Keratinocyte (primary cell): ENCODE data around the gene PCDHGB4. TPM values are rescaled to one million over a fixed set of nuclear protein-coding genes. Genes with fewer than 3 reads are reported as not detected.
A peak's percentile ranks its signal among the peaks of the same experiment; 100 is the strongest.
"Not testable (repeated sequence)": the region's sequence is repeated elsewhere in the genome, so short reads cannot be mapped to it uniquely, and the experiment has no call there.

Source experiments
- DNase-seq: peaks from one replicate; pipeline ENCODE4 v3.0.0-alpha.2; 2011; ENCODE audit warnings: low read depth, missing footprints, low spot score
- FAIRE-seq: peaks from 2 replicates; lab custom pipeline; 2011; peaks lifted over from hg19 to GRCh38; lab: Jason Lieb, UNC
- H2AFZ ChIP-seq: 2 replicates; pipeline ENCODE4 v1.6.0; 2012; ENCODE audit warnings: low read length, control low read depth, inconsistent platforms; ENCODE audit not compliant: control insufficient read depth
- H3K27ac ChIP-seq: 2 replicates; pipeline ENCODE4 v1.5.1; 2011; ENCODE audit warnings: low read length; ENCODE audit not compliant: control insufficient read depth, insufficient read depth
- H3K27me3 ChIP-seq: 3 replicates; pipeline ENCODE4 v1.6.0; 2011; ENCODE audit warnings: low read length; ENCODE audit not compliant: control insufficient read depth, insufficient read depth; ENCODE audit errors: extremely low read depth
- H3K36me3 ChIP-seq, 2 experiments: 2 replicates in 1 of 2; 3 replicates in 1 of 2; pipeline ENCODE4 v1.5.1; 2011; ENCODE audit warnings: low read length in 2 of 2, mild to moderate bottlenecking in 1 of 2; ENCODE audit not compliant: control insufficient read depth in 2 of 2, insufficient read depth in 2 of 2; ENCODE audit errors: extremely low read depth in 1 of 2
- H3K4me1 ChIP-seq: 3 replicates; pipeline ENCODE4 v1.5.1; 2011; ENCODE audit warnings: low read length; ENCODE audit not compliant: control insufficient read depth, insufficient read depth; ENCODE audit errors: extremely low read depth
- H3K4me2 ChIP-seq: 3 replicates; pipeline ENCODE4 v1.6.0; 2011; ENCODE audit warnings: low read depth, low read length; ENCODE audit not compliant: control insufficient read depth, insufficient read depth; ENCODE audit errors: extremely low read depth
- H3K4me3 ChIP-seq, 3 experiments: fragments of 200-600 bp in 1 of 3; sonication (generic) in 1 of 3; 2 replicates in 2 of 3; 3 replicates in 1 of 3; pipeline ENCODE4 v1.5.1; 2011 to 2016; ENCODE audit warnings: low read length in 3 of 3, mild to moderate bottlenecking in 3 of 3, control low read depth in 2 of 3, inconsistent platforms in 1 of 3, low read depth in 1 of 3, mixed read lengths in 1 of 3, mixed run types in 1 of 3, moderate library complexity in 1 of 3; ENCODE audit not compliant: control insufficient read depth in 2 of 3, insufficient read depth in 2 of 3; ENCODE audit errors: extremely low read depth in 1 of 3
- H3K79me2 ChIP-seq: 2 replicates; pipeline ENCODE4 v1.6.0; 2012; ENCODE audit warnings: low read length; ENCODE audit not compliant: control insufficient read depth, insufficient read depth
- H3K9ac ChIP-seq: 3 replicates; pipeline ENCODE4 v1.6.0; 2011; ENCODE audit warnings: low read length; ENCODE audit not compliant: control insufficient read depth, insufficient read depth; ENCODE audit errors: extremely low read depth
- H3K9me1 ChIP-seq: 3 replicates; pipeline ENCODE4 v1.6.0; 2011; ENCODE audit warnings: low read length; ENCODE audit not compliant: control insufficient read depth, insufficient read depth; ENCODE audit errors: extremely low read depth
- H3K9me3 ChIP-seq: 2 replicates; pipeline ENCODE4 v1.5.1; 2012; ENCODE audit warnings: low read depth, low read length; ENCODE audit not compliant: control insufficient read depth
- H4K20me1 ChIP-seq: 3 replicates; pipeline ENCODE4 v1.6.0; 2011; ENCODE audit warnings: low read length; ENCODE audit not compliant: control insufficient read depth, insufficient read depth; ENCODE audit errors: extremely low read depth
- EZH2 ChIP-seq: IDR thresholded peaks from one replicate; pipeline ENCODE4 v1.6.1; 2012; ENCODE audit warnings: inconsistent platforms, mild to moderate bottlenecking, low read length, moderate library complexity
- dilution Hi-C: fragments of 300-500 bp; cut with MboI; formaldehyde crosslinking; loops from one replicate; pipeline ENCODE4 v1.7.0; 2020; ENCODE audit warnings: low sequenced_read_pairs; ENCODE audit not compliant: extremely low pct_ligation_motif_present
- polyA plus RNA-seq, 5 experiments: library from polyadenylated mRNA; depleted of rRNA in 3 of 5; stranded (reverse) in 3 of 5; stranded (forward) in 1 of 5; unstranded in 1 of 5; fragments of >200 nt; gene quantifications; 1 replicate in 1 of 5; 2 replicates in 3 of 5; 3 replicates in 1 of 5; pipeline versions ENCODE4 v1.2.1 to v1.2.3, GENCODE V29; 2011 to 2012; ENCODE audit warnings: missing spikeins in 2 of 5, low read depth in 1 of 5, low replicate concordance in 1 of 5
- TF ChIP-seq, protein P1 (sequence below), 3 experiments: IDR thresholded peaks in 1 of 3; conservative IDR thresholded peaks in 1 of 3; optimal IDR thresholded peaks in 1 of 3; 2 replicates in 2 of 3; 3 replicates in 1 of 3; pipeline versions ENCODE3 to v1.5.1; 2011; ENCODE audit warnings: low read length in 3 of 3, mild to moderate bottlenecking in 3 of 3, moderate library complexity in 2 of 3, control low read depth in 1 of 3, inconsistent platforms in 1 of 3; ENCODE audit not compliant: insufficient read depth in 2 of 3; ENCODE audit errors: extremely low read depth in 1 of 3

Gene PCDHGB4
- polyA plus RNA-seq, 1 donor (not counting 4 experiments of a cell fraction or from before 2014, with no cell fraction given): 1.6 TPM

DNA sequence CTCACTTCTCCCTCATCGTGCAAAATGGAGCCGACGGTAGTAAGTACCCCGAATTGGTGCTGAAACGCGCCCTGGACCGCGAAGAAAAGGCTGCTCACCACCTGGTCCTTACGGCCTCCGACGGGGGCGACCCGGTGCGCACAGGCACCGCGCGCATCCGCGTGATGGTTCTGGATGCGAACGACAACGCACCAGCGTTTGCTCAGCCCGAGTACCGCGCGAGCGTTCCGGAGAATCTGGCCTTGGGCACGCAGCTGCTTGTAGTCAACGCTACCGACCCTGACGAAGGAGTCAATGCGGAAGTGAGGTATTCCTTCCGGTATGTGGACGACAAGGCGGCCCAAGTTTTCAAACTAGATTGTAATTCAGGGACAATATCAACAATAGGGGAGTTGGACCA, 43.8 kb downstream of the PCDHGB4 start:
- Histone ChIP-seq H3K9ac (no peak overlapping the region), H3K4me2 (peak overlapping the region; percentile 80), H3K27ac (no peak overlapping the region), H2AFZ (no peak overlapping the region), H4K20me1 (no peaks in the 10 kb centered on the region), H3K79me2 (no peaks in the 10 kb centered on the region), H3K4me3 (peak overlapping the region in 2 of 3 experiments; percentile 25 to 60), H3K9me1 (no peaks in the 10 kb centered on the region), H3K4me1 (no peaks in the 10 kb centered on the region), H3K36me3 (no peaks in the 10 kb centered on the region), H3K9me3 (peaks cover 23% of the 10 kb centered on the region), H3K27me3 (peaks cover 11% of the 10 kb centered on the region)
- DNase-seq (no peak), FAIRE-seq (no peak)
- dilution Hi-C loops: no loop called here
- TF ChIP-seq, protein P1, sequence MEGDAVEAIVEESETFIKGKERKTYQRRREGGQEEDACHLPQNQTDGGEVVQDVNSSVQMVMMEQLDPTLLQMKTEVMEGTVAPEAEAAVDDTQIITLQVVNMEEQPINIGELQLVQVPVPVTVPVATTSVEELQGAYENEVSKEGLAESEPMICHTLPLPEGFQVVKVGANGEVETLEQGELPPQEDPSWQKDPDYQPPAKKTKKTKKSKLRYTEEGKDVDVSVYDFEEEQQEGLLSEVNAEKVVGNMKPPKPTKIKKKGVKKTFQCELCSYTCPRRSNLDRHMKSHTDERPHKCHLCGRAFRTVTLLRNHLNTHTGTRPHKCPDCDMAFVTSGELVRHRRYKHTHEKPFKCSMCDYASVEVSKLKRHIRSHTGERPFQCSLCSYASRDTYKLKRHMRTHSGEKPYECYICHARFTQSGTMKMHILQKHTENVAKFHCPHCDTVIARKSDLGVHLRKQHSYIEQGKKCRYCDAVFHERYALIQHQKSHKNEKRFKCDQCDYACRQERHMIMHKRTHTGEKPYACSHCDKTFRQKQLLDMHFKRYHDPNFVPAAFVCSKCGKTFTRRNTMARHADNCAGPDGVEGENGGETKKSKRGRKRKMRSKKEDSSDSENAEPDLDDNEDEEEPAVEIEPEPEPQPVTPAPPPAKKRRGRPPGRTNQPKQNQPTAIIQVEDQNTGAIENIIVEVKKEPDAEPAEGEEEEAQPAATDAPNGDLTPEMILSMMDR (optimal IDR thresholded peaks at IDR 0.05 in 1 of 3, IDR thresholded peaks at IDR 0.05 in 1 of 3, conservative IDR thresholded peaks at IDR 0.05 in 1 of 3; ENCODE audit: extremely low read depth in 1 of 3, insufficient read depth in 2 of 3, low read length in 3 of 3): no peak
- TF ChIP-seq EZH2: no peak

DNA sequence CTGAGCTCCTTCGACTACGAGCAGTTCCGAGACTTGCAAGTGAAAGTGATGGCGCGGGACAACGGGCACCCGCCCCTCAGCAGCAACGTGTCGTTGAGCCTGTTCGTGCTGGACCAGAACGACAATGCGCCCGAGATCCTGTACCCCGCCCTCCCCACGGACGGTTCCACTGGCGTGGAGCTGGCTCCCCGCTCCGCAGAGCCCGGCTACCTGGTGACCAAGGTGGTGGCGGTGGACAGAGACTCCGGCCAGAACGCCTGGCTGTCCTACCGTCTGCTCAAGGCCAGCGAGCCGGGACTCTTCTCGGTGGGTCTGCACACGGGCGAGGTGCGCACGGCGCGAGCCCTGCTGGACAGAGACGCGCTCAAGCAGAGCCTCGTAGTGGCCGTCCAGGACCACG, 44.8 kb downstream of the PCDHGB4 start:
- peaks cover 22% of the 10 kb centered on the region for H3K9me3 ChIP-seq
- H3K4me2 ChIP-seq, H3K36me3 ChIP-seq, H2AFZ ChIP-seq, dilution Hi-C loops, DNase-seq, H3K9me1 ChIP-seq, H3K79me2 ChIP-seq, H3K27ac ChIP-seq, H3K4me3 ChIP-seq, H4K20me1 ChIP-seq, H3K9ac ChIP-seq, H3K4me1 ChIP-seq, FAIRE-seq: not testable (repeated sequence)
- H3K27me3 ChIP-seq: peaks cover 11% of the 10 kb centered on the region

DNA sequence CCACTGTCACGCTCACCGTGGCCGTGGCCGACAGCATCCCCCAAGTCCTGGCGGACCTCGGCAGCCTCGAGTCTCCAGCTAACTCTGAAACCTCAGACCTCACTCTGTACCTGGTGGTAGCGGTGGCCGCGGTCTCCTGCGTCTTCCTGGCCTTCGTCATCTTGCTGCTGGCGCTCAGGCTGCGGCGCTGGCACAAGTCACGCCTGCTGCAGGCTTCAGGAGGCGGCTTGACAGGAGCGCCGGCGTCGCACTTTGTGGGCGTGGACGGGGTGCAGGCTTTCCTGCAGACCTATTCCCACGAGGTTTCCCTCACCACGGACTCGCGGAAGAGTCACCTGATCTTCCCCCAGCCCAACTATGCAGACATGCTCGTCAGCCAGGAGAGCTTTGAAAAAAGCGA, 45.2 kb downstream of the PCDHGB4 start:
- FAIRE-seq, H3K27ac ChIP-seq, H3K79me2 ChIP-seq, H3K9me1 ChIP-seq, dilution Hi-C loops, H3K4me2 ChIP-seq, H3K9ac ChIP-seq, DNase-seq, H3K36me3 ChIP-seq, H2AFZ ChIP-seq, H3K4me1 ChIP-seq, H4K20me1 ChIP-seq, H3K4me3 ChIP-seq: not testable (repeated sequence)
- Histone ChIP-seq H3K9me3 (peaks cover 18% of the 10 kb centered on the region), H3K27me3 (peaks cover 11% of the 10 kb centered on the region)
